H1 (cell line): ENCODE measurements around the gene GLMP. TPM values are rescaled to one million over a fixed set of nuclear protein-coding genes. Genes with fewer than 3 reads are reported as not detected.

Experiments used
- CTCF ChIA-PET: fragments of 300-600 bp; sonication (Branson Sonifier 250); formaldehyde crosslinking; loops from one replicate; lab custom pipeline; 2021; ENCODE audit not compliant: partially characterized antibody; lab: Charles Lee
- POLR2A ChIA-PET: fragments of 300-600 bp; sonication (Branson Sonifier 250); formaldehyde crosslinking; loops from one replicate; lab custom pipeline; 2021; ENCODE audit warnings: inconsistent platforms; ENCODE audit not compliant: partially characterized antibody; lab: Charles Lee
- DNase-seq, 2 experiments: peaks; one replicate each; pipeline versions ENCODE4 v3.0.0 to v3.0.0-alpha.2; 2010 to 2022; ENCODE audit warnings: low spot score in 2 of 2, low read depth in 1 of 2, mixed read lengths in 1 of 2
- FAIRE-seq: peaks from 2 replicates; lab custom pipeline; 2011; peaks lifted over from hg19 to GRCh38; lab: Jason Lieb, UNC
- H2AFZ ChIP-seq: 2 replicates; pipeline ENCODE4 v1.8.1; 2012; ENCODE audit warnings: low read length, inconsistent platforms
- H2AK5ac ChIP-seq: 2 replicates; pipeline ENCODE4 v1.6.1; 2013; ENCODE audit warnings: low read depth, low read length
- H2BK120ac ChIP-seq: replicated peaks from 2 replicates; pipeline ENCODE3; 2013; ENCODE audit warnings: low read depth, low read length, inconsistent platforms
- H2BK12ac ChIP-seq: 2 replicates; pipeline ENCODE4 v1.6.1; 2013; ENCODE audit warnings: low read depth, low read length
- H2BK15ac ChIP-seq: 2 replicates; pipeline ENCODE4 v1.6.1; 2013; ENCODE audit warnings: low read length
- H2BK20ac ChIP-seq: 2 replicates; pipeline ENCODE4 v1.6.1; 2013; ENCODE audit warnings: low read length
- H2BK5ac ChIP-seq: 2 replicates; pipeline ENCODE4 v1.6.1; 2013; ENCODE audit warnings: low read depth, low read length
- H3K14ac ChIP-seq: 2 replicates; pipeline ENCODE4 v1.6.1; 2013; ENCODE audit warnings: inconsistent platforms; ENCODE audit not compliant: insufficient read length
- H3K18ac ChIP-seq: 2 replicates; pipeline ENCODE4 v1.6.1; 2013; ENCODE audit warnings: low read length; ENCODE audit errors: extremely low read depth
- H3K23ac ChIP-seq: 2 replicates; pipeline ENCODE4 v1.6.1; 2013; ENCODE audit warnings: inconsistent platforms; ENCODE audit not compliant: insufficient read length
- H3K23me2 ChIP-seq: 2 replicates; pipeline ENCODE4 v1.6.1; 2013; ENCODE audit warnings: low read depth, low read length
- H3K27ac ChIP-seq: 2 replicates; pipeline ENCODE4 v1.6.1; 2011; ENCODE audit warnings: low read depth, low read length, inconsistent platforms
- H3K27me3 ChIP-seq, 4 experiments: replicated peaks in 1 of 4; 1 replicate in 1 of 4; 2 replicates in 3 of 4; pipeline versions ENCODE4 v1.6.1 to v1.8.1; 2011 to 2013; ENCODE audit warnings: low read length in 3 of 4, mild to moderate bottlenecking in 3 of 4, inconsistent platforms in 2 of 4, mixed read lengths in 2 of 4, moderate library complexity in 1 of 4; ENCODE audit not compliant: control insufficient read depth in 3 of 4, insufficient read depth in 3 of 4; ENCODE audit errors: extremely low read depth in 1 of 4
- H3K36me3 ChIP-seq, 4 experiments: 2 replicates each; pipeline versions ENCODE4 v1.6.1 to v1.8.1; 2011 to 2013; ENCODE audit warnings: mild to moderate bottlenecking in 4 of 4, low read length in 3 of 4, moderate library complexity in 2 of 4, control low read depth in 1 of 4, inconsistent platforms in 1 of 4; ENCODE audit not compliant: insufficient read depth in 4 of 4, control insufficient read depth in 2 of 4
- H3K4ac ChIP-seq: replicated peaks from 2 replicates; pipeline ENCODE3; 2013; ENCODE audit warnings: low read length, low read depth, mixed read lengths, inconsistent platforms; ENCODE audit not compliant: insufficient read length
- H3K4me1 ChIP-seq, 4 experiments: replicated peaks in 1 of 4; 1 replicate in 1 of 4; 2 replicates in 3 of 4; pipeline versions ENCODE4 v1.6.1 to v1.8.1; 2011 to 2013; ENCODE audit warnings: low read length in 3 of 4, inconsistent platforms in 2 of 4, mixed read lengths in 1 of 4; ENCODE audit not compliant: insufficient read depth in 4 of 4, control insufficient read depth in 3 of 4
- H3K4me2 ChIP-seq, 2 experiments: 2 replicates each; pipeline versions ENCODE4 v1.6.1 to v1.8.1; 2011 to 2013; ENCODE audit warnings: low read depth in 2 of 2, low read length in 2 of 2, control low read depth in 1 of 2, inconsistent platforms in 1 of 2, mild to moderate bottlenecking in 1 of 2; ENCODE audit not compliant: insufficient read depth in 1 of 2
- H3K4me3 ChIP-seq, 4 experiments: fragments of 200-600, 300-600 bp in 1 of 4; sonication (generic), shearing (Covaris generic), sonication (Bioruptor Twin) in 1 of 4; 2 replicates each; pipeline versions ENCODE4 v1.5.1 to v1.8.1; 2011 to 2016; ENCODE audit warnings: low read length in 4 of 4, low read depth in 3 of 4, control low read depth in 2 of 4, inconsistent platforms in 2 of 4, mild to moderate bottlenecking in 2 of 4, mixed read lengths in 1 of 4, moderate library complexity in 1 of 4; ENCODE audit not compliant: insufficient read depth in 2 of 4; ENCODE audit errors: extremely low read depth in 1 of 4
- H3K56ac ChIP-seq: replicated peaks from 2 replicates; pipeline ENCODE3; 2013; ENCODE audit warnings: low read depth, mild to moderate bottlenecking, mixed read lengths, low read length, inconsistent platforms; ENCODE audit not compliant: insufficient read length
- H3K79me1 ChIP-seq: 2 replicates; pipeline ENCODE4 v1.6.1; 2013; ENCODE audit warnings: low read depth, low read length, control low read depth
- H3K79me2 ChIP-seq, 2 experiments: 2 replicates each; pipeline versions ENCODE4 v1.6.1 to v1.8.1; 2012 to 2013; ENCODE audit warnings: low read length in 2 of 2, mild to moderate bottlenecking in 2 of 2, inconsistent platforms in 1 of 2; ENCODE audit not compliant: insufficient read depth in 2 of 2, control insufficient read depth in 1 of 2
- H3K9ac ChIP-seq, 4 experiments: replicated peaks in 1 of 4; 1 replicate in 1 of 4; 2 replicates in 3 of 4; pipeline versions ENCODE4 v1.6.1 to v1.8.1; 2011 to 2013; ENCODE audit warnings: low read depth in 3 of 4, low read length in 3 of 4, control low read depth in 2 of 4, mild to moderate bottlenecking in 2 of 4, moderate library complexity in 2 of 4, inconsistent platforms in 1 of 4; ENCODE audit errors: extremely low read depth in 1 of 4
- H3K9me3 ChIP-seq, 2 experiments: 2 replicates each; pipeline versions ENCODE4 v1.6.1 to v1.8.1; 2012 to 2013; ENCODE audit warnings: mild to moderate bottlenecking in 2 of 2, moderate library complexity in 2 of 2, control low read depth in 1 of 2, inconsistent platforms in 1 of 2, low read depth in 1 of 2, low read length in 1 of 2, mixed read lengths in 1 of 2; ENCODE audit not compliant: insufficient read depth in 2 of 2
- H4K20me1 ChIP-seq, 2 experiments: replicated peaks in 1 of 2; 2 replicates each; pipeline versions ENCODE3 to v1.8.1; 2011 to 2013; ENCODE audit warnings: inconsistent platforms in 2 of 2, low read length in 2 of 2, mild to moderate bottlenecking in 1 of 2; ENCODE audit not compliant: insufficient read depth in 2 of 2, control insufficient read depth in 1 of 2
- H4K5ac ChIP-seq: 2 replicates; pipeline ENCODE4 v1.6.1; 2013; ENCODE audit warnings: low read length, low read depth, mixed read lengths, inconsistent platforms; ENCODE audit not compliant: insufficient read length
- H4K8ac ChIP-seq: 2 replicates; pipeline ENCODE4 v1.8.0; 2013; ENCODE audit warnings: mild to moderate bottlenecking, moderate library complexity, low read length, inconsistent platforms; ENCODE audit not compliant: insufficient read depth; ENCODE audit errors: extremely low read depth
- H4K91ac ChIP-seq: replicated peaks from 2 replicates; pipeline ENCODE3; 2013; ENCODE audit warnings: low read length, mixed read lengths, inconsistent platforms; ENCODE audit not compliant: insufficient read length
- KDM1A ChIP-seq: fragments of 200-600, 300-600 bp; sonication (generic); IDR thresholded peaks from 2 replicates; pipeline ENCODE4 v1.7.1; 2016; ENCODE audit warnings: mild to moderate bottlenecking, low read length, borderline replicate concordance
- KDM4A ChIP-seq: IDR thresholded peaks from one replicate; pipeline ENCODE4 v1.7.1; 2012; ENCODE audit warnings: low read depth, mild to moderate bottlenecking, moderate library complexity, low read length, inconsistent platforms; ENCODE audit not compliant: severe bottlenecking
- KDM5A ChIP-seq: fragments of 200-600 bp; IDR thresholded peaks from 2 replicates; pipeline ENCODE4 v1.7.1; 2012; ENCODE audit warnings: mild to moderate bottlenecking, low read length, inconsistent platforms, mixed read lengths
- RBBP5 ChIP-seq: IDR thresholded peaks from 2 replicates; pipeline ENCODE4 v1.7.1; 2012; ENCODE audit warnings: low read depth, mild to moderate bottlenecking, inconsistent platforms, low read length, moderate library complexity, borderline replicate concordance
- SIRT6 ChIP-seq: IDR thresholded peaks from one replicate; pipeline ENCODE4 v1.7.1; 2012; ENCODE audit warnings: low read length, inconsistent platforms
- WGBS, 2 experiments: shearing (Covaris generic) in 1 of 2; methylation state at CpG; one replicate each; pipeline versions ENCODE4 v1.1.6 to v1.1.7; 2013 to 2015; ENCODE audit warnings: low lambda C conversion rate in 2 of 2, mixed read lengths in 2 of 2, inconsistent platforms in 1 of 2, low coverage in 1 of 2, missing lambda C conversion rate in 1 of 2; ENCODE audit not compliant: insufficient replicate concordance in 2 of 2, insufficient coverage in 1 of 2, insufficient read length in 1 of 2; ENCODE audit errors: extremely low coverage in 1 of 2, missing lambda C conversion rate in 1 of 2; 5-methylcytosine and 5-hydroxymethylcytosine counted together
- polyA plus RNA-seq, 7 experiments: library from polyadenylated mRNA; depleted of rRNA in 3 of 7; stranded (reverse) in 5 of 7; unstranded in 2 of 7; fragments of >200 nt in 5 of 7; fragments of 200-250 nt in 2 of 7; gene quantifications; 1 replicate in 5 of 7; 2 replicates in 1 of 7; 4 replicates in 1 of 7; pipeline versions ENCODE4 v1.2.1 to v1.2.3, GENCODE V29; 2011 to 2013; ENCODE audit warnings: missing spikeins in 2 of 7, mixed read lengths in 2 of 7
- total RNA-seq: library from RNA; stranded (reverse); fragmentation: NEBNext Ultra II Directional; extraction: Animal tissue kit (Norgen Biotek cat#: 25700); gene quantifications from 2 replicates; pipeline ENCODE4 v1.2.1, GENCODE V29; 2021
- TF ChIP-seq, protein P1 (sequence below): IDR thresholded peaks from 2 replicates; pipeline ENCODE4 v1.6.1; 2012; ENCODE audit warnings: inconsistent platforms
- TF ChIP-seq, protein P2 (sequence below): IDR thresholded peaks from 2 replicates; pipeline ENCODE4 v1.6.1; 2012; ENCODE audit warnings: low read length, inconsistent platforms

The GLMP gene
- total and polyA plus RNA-seq, 2 of the 8 experiments (the other 6 are each of a cell fraction or from before 2014, with no cell fraction given): 48.1 to 59.5 TPM

DNA sequence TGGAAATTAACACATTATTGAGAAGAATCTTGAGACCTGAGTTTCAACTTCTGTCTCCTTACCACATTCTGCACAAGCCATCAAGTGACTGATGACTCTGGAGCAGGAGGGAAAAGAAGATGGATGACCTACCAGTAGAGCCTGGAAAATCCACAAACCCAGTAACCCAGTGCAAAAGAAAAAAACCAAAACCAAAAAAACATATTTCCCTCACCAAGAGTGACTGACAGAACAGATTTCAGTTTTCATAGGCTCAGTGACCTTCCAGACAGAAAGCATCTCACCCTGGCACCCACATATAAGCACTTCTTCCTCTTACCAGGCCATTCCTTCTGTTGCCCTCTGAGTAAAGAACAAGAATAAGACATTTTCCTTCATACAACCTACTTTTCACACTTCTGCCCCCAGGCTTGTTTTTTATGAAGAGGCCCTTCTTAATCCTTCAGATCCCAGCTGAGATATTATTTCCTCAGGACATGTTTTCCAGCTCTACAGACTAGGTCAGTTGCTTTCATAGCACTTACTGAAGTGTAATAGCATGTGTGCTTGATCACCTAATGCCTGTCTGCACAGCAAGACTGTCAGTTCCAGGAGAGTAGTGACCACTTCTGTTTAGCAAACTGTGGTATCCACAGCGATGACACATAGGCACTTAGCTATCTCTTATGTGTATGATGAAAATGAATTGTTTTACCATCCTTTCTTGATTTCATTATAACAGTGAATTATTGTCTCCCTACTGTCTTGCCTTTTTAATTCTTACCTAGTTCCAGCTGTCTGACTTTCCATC lies 46.9 kb upstream of the GLMP start:
- Histone ChIP-seq H2AK5ac (no peak overlapping the region), H3K14ac (no peak overlapping the region), H3K27me3 (no peaks in the 10 kb centered on the region), H3K23ac (no peak overlapping the region), H2AFZ (no peak overlapping the region), H2BK120ac (no peak overlapping the region), H3K9ac (no peak overlapping the region), H4K91ac (no peak overlapping the region), H2BK20ac (no peak overlapping the region), H3K4me1 (no peaks in the 10 kb centered on the region), H2BK15ac (no peak overlapping the region), H3K56ac (no peak overlapping the region), H3K4ac (no peak overlapping the region), H3K27ac (no peak overlapping the region), H3K79me2 (peaks cover 4 to 7% of the 10 kb centered on the region in 2 experiments; a peak in 3 of 4 replicates), H2BK12ac (no peak overlapping the region), H3K23me2 (peaks cover 3% of the 10 kb centered on the region), H2BK5ac (no peak overlapping the region), H3K4me3 (no peak overlapping the region), H4K8ac (no peak overlapping the region), H3K79me1 (0 out of 2 replicates have a peak, but pooled peaks cover 2% of the 10 kb centered on the region), H3K4me2 (no peak overlapping the region), H4K5ac (no peak overlapping the region), H3K9me3 (no peaks in the 10 kb centered on the region), H4K20me1 (no peaks in the 10 kb centered on the region), H3K18ac (no peak overlapping the region), H3K36me3 (no peaks in the 10 kb centered on the region)
- ChIA-PET CTCF (interaction anchor here (0.9 to 7.3 kb wide), 6 partner anchors 10 to 44 kb away, joined by 3 to 60 read pairs (median 4); no protein-coding TSS in a partner anchor), POLR2A (interaction anchor here (1.9 kb wide), 1 partner anchor 61 kb away, joined by 6 read pairs; no protein-coding TSS in a partner anchor)
- 82% methylated on average over 1 of the region's 1 CpG; no CpG with 5 or more reads in 1 of the 2 experiments for WGBS, 2 experiments
- DNase-seq (no peak), FAIRE-seq (no peak)
- TF ChIP-seq RBBP5 (no peak), KDM5A (no peak), KDM1A (no peak), SIRT6 (no peak), KDM4A (no peak)
- TF ChIP-seq, protein P1, sequence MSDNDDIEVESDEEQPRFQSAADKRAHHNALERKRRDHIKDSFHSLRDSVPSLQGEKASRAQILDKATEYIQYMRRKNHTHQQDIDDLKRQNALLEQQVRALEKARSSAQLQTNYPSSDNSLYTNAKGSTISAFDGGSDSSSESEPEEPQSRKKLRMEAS: no peak
- TF ChIP-seq, protein P2, sequence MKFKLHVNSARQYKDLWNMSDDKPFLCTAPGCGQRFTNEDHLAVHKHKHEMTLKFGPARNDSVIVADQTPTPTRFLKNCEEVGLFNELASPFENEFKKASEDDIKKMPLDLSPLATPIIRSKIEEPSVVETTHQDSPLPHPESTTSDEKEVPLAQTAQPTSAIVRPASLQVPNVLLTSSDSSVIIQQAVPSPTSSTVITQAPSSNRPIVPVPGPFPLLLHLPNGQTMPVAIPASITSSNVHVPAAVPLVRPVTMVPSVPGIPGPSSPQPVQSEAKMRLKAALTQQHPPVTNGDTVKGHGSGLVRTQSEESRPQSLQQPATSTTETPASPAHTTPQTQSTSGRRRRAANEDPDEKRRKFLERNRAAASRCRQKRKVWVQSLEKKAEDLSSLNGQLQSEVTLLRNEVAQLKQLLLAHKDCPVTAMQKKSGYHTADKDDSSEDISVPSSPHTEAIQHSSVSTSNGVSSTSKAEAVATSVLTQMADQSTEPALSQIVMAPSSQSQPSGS: no peak
